Prostate gland (tissue), 2 donors: Measurements from ENCODE around the gene CRIP2.

Experiments
- POLR2AphosphoS5 ChIP-seq: sonication (generic); formaldehyde crosslinking; IDR thresholded peaks from one replicate; pipeline ENCODE4 v1.6.1; 2017; ENCODE audit warnings: antibody characterized with exemption
- TF ChIP-seq, protein P1 (sequence below), 4 experiments: fragments of 200-600 bp in 2 of 4; fragments of 450-650 bp in 2 of 4; sonication (generic) in 2 of 4; IDR thresholded peaks; 1 replicate in 3 of 4; 2 replicates in 1 of 4; pipeline ENCODE4 v1.5.1; 2016 to 2019; ENCODE audit warnings: antibody characterized with exemption in 4 of 4, mild to moderate bottlenecking in 2 of 4, moderate library complexity in 2 of 4

DNA sequence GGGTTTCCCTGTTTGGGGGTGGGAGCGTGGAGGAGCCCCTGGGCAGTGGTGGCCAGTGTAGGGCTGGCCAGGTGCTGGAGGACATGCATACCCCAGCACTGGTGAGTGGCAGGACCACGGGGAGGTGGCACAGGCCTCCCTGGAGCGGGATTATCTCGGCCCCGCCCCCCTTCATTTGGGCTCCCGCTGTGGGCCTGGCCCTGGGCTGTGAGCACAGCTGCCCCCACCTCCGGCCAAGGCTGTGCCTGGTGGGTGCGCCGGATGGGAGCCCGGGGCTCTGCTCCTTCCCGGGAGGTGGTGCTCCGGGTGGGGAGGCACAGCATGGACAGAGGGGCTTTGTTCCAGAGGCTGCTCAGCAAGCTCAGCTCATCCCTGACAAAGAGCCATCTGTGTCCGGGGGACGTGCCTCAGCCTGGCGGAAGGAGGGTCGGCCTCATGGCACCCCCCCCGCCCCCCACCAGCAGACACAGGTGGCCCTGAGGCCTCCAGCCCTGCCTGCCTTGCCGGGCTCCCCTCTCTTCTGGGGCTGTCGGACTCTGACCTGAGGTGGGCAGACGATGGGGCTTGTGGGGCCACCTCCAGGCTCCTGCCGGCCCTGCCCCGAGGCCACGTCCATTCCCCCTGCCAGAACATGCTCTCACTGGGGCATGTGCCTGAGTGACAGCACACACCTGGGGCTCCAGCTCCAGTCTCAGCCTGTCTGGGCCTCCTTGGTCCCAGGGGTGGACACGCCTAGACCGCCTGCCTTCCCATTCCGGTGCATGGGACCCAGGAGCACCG lies 24.8 kb downstream of the CRIP2 start:
- TF ChIP-seq, protein P1, sequence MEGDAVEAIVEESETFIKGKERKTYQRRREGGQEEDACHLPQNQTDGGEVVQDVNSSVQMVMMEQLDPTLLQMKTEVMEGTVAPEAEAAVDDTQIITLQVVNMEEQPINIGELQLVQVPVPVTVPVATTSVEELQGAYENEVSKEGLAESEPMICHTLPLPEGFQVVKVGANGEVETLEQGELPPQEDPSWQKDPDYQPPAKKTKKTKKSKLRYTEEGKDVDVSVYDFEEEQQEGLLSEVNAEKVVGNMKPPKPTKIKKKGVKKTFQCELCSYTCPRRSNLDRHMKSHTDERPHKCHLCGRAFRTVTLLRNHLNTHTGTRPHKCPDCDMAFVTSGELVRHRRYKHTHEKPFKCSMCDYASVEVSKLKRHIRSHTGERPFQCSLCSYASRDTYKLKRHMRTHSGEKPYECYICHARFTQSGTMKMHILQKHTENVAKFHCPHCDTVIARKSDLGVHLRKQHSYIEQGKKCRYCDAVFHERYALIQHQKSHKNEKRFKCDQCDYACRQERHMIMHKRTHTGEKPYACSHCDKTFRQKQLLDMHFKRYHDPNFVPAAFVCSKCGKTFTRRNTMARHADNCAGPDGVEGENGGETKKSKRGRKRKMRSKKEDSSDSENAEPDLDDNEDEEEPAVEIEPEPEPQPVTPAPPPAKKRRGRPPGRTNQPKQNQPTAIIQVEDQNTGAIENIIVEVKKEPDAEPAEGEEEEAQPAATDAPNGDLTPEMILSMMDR (IDR thresholded peaks at IDR 0.05): no peak
- TF ChIP-seq POLR2AphosphoS5: no peak
